ENCODE data around the gene KLHL5.
"Not testable (repeated sequence)": the region's sequence is repeated elsewhere in the genome, so short reads cannot be mapped to it uniquely, and the experiment has no call there.

The KLHL5 gene

DNA sequence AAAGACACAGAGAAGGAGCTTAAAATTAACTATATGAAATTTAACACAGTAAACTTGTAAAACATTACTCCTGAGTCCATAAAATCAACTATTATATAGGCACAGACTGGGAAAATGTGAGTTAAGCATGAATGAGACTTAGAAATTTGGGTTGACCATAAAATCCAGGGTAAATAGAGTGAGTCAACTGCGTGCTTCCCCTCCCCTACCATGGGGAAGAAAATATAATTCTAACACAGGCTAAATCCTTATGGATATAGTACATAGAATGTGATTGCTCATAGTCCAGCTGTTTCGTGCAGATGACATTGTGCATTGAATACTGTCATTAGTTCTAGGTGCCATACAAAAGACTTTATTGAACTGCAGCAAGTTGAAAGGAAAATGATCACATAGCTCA, 42.2 kb downstream of the KLHL5 start:
- no peak for DNase-seq

- no peak for DNase-seq
Measured at GRCh38 chr4:39106011-39106410, 44.0 kb downstream of the KLHL5 start.

DNA sequence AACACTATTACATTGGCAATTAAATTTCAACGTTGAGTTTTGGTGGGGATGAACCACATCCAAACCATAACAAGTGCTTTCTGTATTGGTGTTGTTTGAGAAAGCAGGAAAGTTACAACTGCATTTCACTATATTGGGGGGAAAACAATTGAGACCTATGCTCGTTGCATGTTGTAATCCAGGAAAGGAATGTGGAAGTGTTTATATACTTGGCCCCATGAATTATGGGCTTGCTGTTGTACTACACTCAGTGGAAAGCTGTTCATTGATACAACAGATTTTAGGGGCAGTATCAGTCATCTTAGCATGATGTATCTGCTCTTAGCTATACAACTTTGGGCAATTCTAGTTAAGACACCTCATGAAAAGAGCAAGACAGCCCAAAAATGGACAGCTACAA, 52.4 kb downstream of the KLHL5 start:
- no peak for DNase-seq

GRCh38 chr4:39118034-39118658, 56.1 kb downstream of the KLHL5 start:
- no peak for DNase-seq

- no peak for DNase-seq
Measured at GRCh38 chr4:39120418-39120817, 58.4 kb downstream of the KLHL5 start.

DNA sequence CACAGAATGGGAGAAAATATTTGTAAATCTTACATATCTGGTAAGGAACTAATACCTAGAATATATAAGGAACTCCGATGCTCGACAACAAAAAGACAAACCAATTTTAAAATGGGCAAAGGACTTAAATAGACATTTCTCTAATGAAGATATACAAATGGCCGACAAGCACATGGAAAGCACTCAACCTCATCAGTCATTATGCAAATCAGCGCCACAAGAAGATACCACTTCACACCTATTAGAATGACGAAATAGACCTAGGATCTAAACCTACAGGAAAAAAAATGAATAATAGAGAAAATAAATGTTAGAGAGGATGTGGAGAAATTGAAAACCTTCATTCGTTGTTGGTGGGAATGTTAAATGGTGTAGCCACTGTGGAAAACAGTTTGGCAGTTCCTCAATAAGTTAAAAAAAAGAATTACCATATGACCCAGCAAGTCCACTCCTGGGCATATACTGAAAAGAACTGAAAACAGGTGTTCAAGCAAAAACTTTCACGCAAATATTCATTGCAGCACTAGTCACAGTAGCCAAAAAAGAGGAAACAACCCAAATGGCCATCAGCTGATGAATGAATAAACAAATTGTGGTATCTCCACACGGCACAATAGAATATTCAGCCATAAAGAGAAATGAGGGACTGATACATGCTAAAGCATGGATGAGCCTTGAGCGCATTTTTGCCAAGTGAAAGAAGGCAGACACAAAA, 63.0 kb downstream of the KLHL5 start:
- DNase-seq = no peak

DNA sequence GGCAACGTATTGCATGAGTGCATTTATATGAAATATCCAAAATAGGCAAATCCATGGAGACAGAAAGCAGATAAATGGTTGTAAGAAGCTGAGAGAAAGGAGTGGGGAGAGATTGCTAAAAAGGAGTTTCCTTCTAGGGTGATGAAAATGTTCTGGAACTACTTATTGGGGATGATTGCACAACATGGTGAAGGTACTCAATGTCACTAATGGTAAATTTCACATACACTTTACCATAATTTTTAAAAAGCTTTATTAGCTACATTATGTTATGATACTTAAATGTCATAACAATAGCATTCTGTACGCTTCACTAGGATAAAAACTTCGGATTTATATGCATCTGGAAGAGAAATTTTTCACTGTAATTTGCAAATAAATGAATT, 63.6 kb downstream of the KLHL5 start:
- DNase-seq = no peak

GRCh38 chr4:39126256-39127095, 64.4 kb downstream of the KLHL5 start:
- no peak for DNase-seq

- no peak for DNase-seq
Measured at GRCh38 chr4:39133623-39134022, 71.6 kb downstream of the KLHL5 start.

GRCh38 chr4:39134683-39135306, 72.8 kb downstream of the KLHL5 start:
- DNase-seq = no peak

GRCh38 chr4:39138227-39138626, 76.2 kb downstream of the KLHL5 start:
- not testable (repeated sequence) for DNase-seq

DNA sequence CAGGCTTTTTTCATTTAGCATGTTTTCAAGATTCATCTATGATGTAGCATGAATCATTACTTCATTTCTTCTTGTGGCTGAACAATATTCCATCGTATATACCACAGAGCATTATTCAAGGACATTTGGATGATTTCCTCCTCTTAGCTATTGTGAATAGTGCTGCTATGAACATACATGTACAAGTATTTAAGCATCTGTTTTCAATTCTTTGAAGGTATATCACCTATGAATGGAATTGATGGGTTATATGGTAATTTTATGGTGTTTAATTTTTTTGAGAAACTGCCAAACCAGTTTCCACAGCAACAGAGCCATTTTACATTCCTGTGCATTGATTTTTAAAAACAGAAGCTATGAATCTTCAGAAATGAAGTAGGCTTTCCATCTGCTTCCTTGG, 84.2 kb downstream of the KLHL5 start:
- DNase-seq = no peak

DNA sequence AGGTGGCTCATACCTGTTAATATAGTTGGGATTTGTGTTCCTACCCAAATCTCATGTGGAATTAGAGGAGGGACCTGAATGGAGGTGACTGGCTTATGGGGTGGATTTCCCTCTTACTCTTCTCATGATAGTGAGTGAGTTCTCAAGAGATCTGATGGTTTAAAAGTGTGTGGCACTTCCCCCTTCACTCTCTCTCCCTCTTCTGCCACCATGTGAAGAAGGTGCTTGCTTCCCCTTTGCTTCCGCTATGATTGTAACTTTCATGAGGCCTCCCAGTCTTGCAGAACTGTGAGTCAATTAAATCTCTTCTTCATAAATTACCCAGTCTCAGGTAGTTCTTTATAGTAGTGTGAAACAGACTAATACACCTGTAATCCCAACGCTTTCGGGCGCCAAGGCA, 92.0 kb downstream of the KLHL5 start:
- no peak for DNase-seq

- DNase-seq = no peak
Measured at GRCh38 chr4:39157520-39157919, 95.5 kb downstream of the KLHL5 start.

DNA sequence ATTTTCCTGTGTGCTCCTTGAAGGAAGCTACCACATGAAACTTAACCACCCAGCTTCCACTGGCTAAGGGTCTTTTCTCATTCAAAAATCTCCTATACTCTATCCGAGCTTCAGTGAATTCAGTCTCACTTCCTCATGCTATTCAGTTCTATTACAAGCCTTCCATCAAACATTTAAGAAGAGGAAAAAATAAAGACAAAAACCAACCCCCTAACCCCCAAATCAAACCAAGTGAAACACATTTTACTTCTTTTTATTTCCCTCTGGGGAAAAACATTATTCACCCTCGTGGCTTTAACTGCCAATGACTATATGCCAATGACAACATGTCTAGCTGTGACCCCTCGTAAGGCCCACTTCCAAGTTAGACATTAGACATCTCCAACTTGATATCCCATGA, 104.1 kb downstream of the KLHL5 start:
- DNase-seq = no peak

DNA sequence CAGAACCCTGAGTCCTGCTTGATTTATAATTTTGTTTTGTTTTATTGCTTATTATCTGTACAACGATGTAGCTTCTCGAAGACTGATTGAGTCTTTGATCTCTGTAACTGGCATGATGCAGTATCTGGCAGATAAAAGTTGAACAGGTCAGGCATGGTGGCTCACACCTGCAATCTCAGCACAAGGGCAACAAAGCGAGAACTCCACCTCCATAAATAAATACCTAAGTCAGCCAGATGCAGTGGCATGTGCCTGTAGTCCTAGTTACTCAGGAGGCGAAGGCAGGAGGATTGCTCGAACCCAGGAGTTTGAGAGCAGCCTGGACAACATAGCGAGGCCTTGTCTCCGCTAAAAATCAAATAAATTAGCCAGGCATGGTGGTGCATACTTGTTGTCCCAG, 104.6 kb downstream of the KLHL5 start:
- no peak for DNase-seq

GRCh38 chr4:39169426-39169825, 107.4 kb downstream of the KLHL5 start:
- no peak for DNase-seq

GRCh38 chr4:39170301-39170700, 108.3 kb downstream of the KLHL5 start:
- DNase-seq = no peak

Data from retina (tissue), 1 donor.